Measurements from ENCODE around the gene DCLK1.

Gene DCLK1

DNA sequence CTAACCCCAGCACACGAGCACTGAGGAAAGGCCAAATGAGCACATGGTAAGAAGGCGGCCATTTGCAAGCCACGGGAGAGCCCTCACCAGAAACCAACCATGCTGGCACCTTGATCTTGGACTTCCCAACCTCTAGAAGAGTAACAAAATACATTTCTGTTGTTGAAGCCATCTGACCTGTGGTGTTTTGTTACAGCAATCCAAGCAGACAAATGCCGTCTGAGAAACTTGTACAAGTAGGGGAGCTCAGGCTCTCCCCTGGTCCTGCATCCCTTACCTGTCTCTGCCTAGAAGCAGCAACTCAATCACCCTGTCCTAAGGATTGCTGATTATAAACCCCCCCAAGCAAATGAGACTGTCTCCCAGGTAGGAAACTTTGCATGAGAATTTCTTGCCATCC is 399.7 kb downstream of the DCLK1 start:
- no peak overlapping the region for H3K4ac ChIP-seq (ENCODE audit: low read depth, low read length)
- no peak overlapping the region for H4K91ac ChIP-seq (ENCODE audit: low read depth, low read length)
- no CpG with 5 or more reads among the region's 4 CpGs for WGBS (ENCODE audit: extremely low coverage, insufficient coverage, insufficient read length)

DNA sequence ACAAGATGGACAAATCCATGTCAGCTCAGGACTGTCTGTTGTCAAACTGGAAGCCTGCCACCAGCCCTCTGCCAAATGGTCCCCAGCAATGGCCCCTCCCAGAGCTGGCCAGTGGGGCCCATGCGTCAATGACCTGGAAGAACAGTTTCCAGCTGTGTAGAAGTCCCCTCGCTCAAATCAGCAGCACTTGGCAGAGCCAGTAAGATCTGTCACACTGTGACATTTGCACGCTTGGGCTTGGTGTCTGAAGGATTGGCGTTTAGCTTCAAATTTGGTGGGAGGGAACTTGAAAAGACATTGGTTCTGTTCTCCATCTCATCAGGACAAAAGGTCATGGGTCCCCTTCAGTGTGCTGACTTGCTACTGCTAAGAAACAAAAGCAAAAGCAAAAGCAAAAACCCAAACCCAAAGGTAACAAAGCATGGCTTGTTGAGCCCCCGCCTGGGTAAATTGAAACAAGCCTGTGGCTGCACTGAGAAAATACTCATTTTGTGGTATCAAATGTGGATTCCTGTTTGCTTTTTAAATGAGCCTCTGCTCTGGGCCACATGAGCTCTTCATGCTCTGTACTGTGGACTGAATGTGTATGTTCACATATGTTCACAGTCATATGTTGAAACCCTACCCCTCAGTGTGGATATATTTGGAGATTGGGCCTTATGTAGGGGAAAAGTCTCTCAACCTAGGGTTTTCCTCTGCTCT is 401.1 kb downstream of the DCLK1 start:
- no peak overlapping the region for H3K4me3 ChIP-seq (ENCODE audit: low read depth, low read length)
- no peaks in the 10 kb centered on the region for H3K36me3 ChIP-seq (ENCODE audit: control insufficient read depth in 1 of 2, insufficient read depth in 2 of 2, low read length in 2 of 2)
- no peak overlapping the region for H4K8ac ChIP-seq (ENCODE audit: low read depth, low read length)
- no peak overlapping the region for H2AFZ ChIP-seq (ENCODE audit: insufficient read depth, low read length, poor library complexity)
- no peak overlapping the region for H3K4ac ChIP-seq (ENCODE audit: low read depth, low read length)
- no peaks in the 10 kb centered on the region for H3K9me3 ChIP-seq (ENCODE audit: insufficient read depth, low read depth, low read length)
- H3K27me3 ChIP-seq (ENCODE audit: insufficient read depth, low read length): no peaks in the 10 kb centered on the region
- no peaks in the 10 kb centered on the region for H3K79me1 ChIP-seq (ENCODE audit: low read length)
- H3K79me2 ChIP-seq (ENCODE audit: control insufficient read depth, insufficient read depth, low read length, poor library complexity): no peaks in the 10 kb centered on the region
- no peaks in the 10 kb centered on the region for H3K4me1 ChIP-seq (ENCODE audit: control insufficient read depth in 1 of 2, insufficient read depth in 2 of 2, low read length in 2 of 2)
- H3K4me2 ChIP-seq (ENCODE audit: low read length): no peak overlapping the region
- DNase-seq: no peak
- H3K23ac ChIP-seq (ENCODE audit: low read length): no peak overlapping the region
- WGBS (ENCODE audit: extremely low coverage, insufficient coverage, insufficient read length): no CpG with 5 or more reads among the region's 5 CpGs
- no peak overlapping the region for H4K91ac ChIP-seq (ENCODE audit: low read depth, low read length)
- no peak overlapping the region for H2AK5ac ChIP-seq (ENCODE audit: low read length)
- H2BK12ac ChIP-seq (ENCODE audit: low read length): no peak overlapping the region
- no peak overlapping the region for H3K27ac ChIP-seq (ENCODE audit: low read depth, low read length)
- H3K9ac ChIP-seq (ENCODE audit: low read length): no peak overlapping the region
- H3K14ac ChIP-seq (ENCODE audit: low read length): no peak overlapping the region
- no peak overlapping the region for H3K18ac ChIP-seq (ENCODE audit: low read length)
- H4K12ac ChIP-seq (ENCODE audit: low read depth, low read length): no peak overlapping the region
- no peak overlapping the region for H2BK120ac ChIP-seq (ENCODE audit: insufficient read depth, low read length, poor library complexity)
- no peak overlapping the region for H2BK5ac ChIP-seq (ENCODE audit: low read depth, low read length, poor library complexity)

More for the DNA sequence above, 399.7 kb downstream of the DCLK1 start:
- Histone ChIP-seq H3K4me1 (ENCODE audit: control insufficient read depth in 1 of 2, insufficient read depth in 2 of 2, low read length in 2 of 2) (no peaks in the 10 kb centered on the region), H2BK5ac (ENCODE audit: low read depth, low read length, poor library complexity) (no peak overlapping the region), H3K23ac (ENCODE audit: low read length) (no peak overlapping the region), H2BK12ac (ENCODE audit: low read length) (no peak overlapping the region), H3K4me2 (ENCODE audit: low read length) (no peak overlapping the region), H4K8ac (ENCODE audit: low read depth, low read length) (no peak overlapping the region), H3K27ac (ENCODE audit: low read depth, low read length) (no peak overlapping the region), H2BK120ac (ENCODE audit: insufficient read depth, low read length, poor library complexity) (no peak overlapping the region), H3K9me3 (ENCODE audit: insufficient read depth, low read depth, low read length) (no peaks in the 10 kb centered on the region), H3K9ac (ENCODE audit: low read length) (no peak overlapping the region), H3K79me2 (ENCODE audit: control insufficient read depth, insufficient read depth, low read length, poor library complexity) (no peaks in the 10 kb centered on the region), H3K27me3 (ENCODE audit: insufficient read depth, low read length) (no peaks in the 10 kb centered on the region), H3K14ac (ENCODE audit: low read length) (no peak overlapping the region), H3K18ac (ENCODE audit: low read length) (no peak overlapping the region), H2AK5ac (ENCODE audit: low read length) (no peak overlapping the region), H3K79me1 (ENCODE audit: low read length) (no peaks in the 10 kb centered on the region), H3K4me3 (ENCODE audit: low read depth, low read length) (no peak overlapping the region), H3K36me3 (ENCODE audit: control insufficient read depth in 1 of 2, insufficient read depth in 2 of 2, low read length in 2 of 2) (no peaks in the 10 kb centered on the region), H2AFZ (ENCODE audit: insufficient read depth, low read length, poor library complexity) (no peak overlapping the region), H4K12ac (ENCODE audit: low read depth, low read length) (no peak overlapping the region)
- DNase-seq: no peak

DNA sequence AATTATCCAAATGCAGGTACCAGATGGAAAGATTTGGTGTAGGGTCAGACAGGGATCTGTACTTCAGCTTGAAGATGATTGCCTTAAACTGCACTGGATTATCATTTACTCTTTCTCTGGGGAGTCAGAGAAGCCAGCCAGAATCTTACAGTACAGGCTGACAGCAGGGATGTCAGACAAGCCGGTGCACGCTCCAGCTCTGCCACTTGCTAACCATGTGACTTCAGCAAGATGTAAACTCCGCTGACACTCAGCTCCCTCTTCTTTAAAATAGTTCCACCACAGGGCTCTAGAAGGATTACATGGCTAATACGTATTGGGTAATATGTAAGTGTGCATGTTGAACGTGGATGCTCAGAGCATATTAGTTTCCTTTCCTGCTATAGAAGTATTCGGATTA is 403.3 kb downstream of the DCLK1 start:
- H3K9me3 ChIP-seq (ENCODE audit: insufficient read depth, low read depth, low read length): no peaks in the 10 kb centered on the region
- no peak overlapping the region for H3K14ac ChIP-seq (ENCODE audit: low read length)
- WGBS (ENCODE audit: extremely low coverage, insufficient coverage, insufficient read length): no CpG with 5 or more reads among the region's 6 CpGs
- no peaks in the 10 kb centered on the region for H3K27me3 ChIP-seq (ENCODE audit: insufficient read depth, low read length)
- peaks cover 0 to 3% of the 10 kb centered on the region in 2 experiments for H3K4me1 ChIP-seq (ENCODE audit: control insufficient read depth in 1 of 2, insufficient read depth in 2 of 2, low read length in 2 of 2)
- DNase-seq: no peak
- H3K79me2 ChIP-seq (ENCODE audit: control insufficient read depth, insufficient read depth, low read length, poor library complexity): no peaks in the 10 kb centered on the region
- H3K9ac ChIP-seq (ENCODE audit: low read length): no peak overlapping the region
- no peak overlapping the region for H4K8ac ChIP-seq (ENCODE audit: low read depth, low read length)
- H2BK5ac ChIP-seq (ENCODE audit: low read depth, low read length, poor library complexity): no peak overlapping the region
- no peak overlapping the region for H3K4me2 ChIP-seq (ENCODE audit: low read length)
- no peak overlapping the region for H3K23ac ChIP-seq (ENCODE audit: low read length)
- no peak overlapping the region for H3K27ac ChIP-seq (ENCODE audit: low read depth, low read length)
- no peaks in the 10 kb centered on the region for H3K36me3 ChIP-seq (ENCODE audit: control insufficient read depth in 1 of 2, insufficient read depth in 2 of 2, low read length in 2 of 2)
- no peak overlapping the region for H2AFZ ChIP-seq (ENCODE audit: insufficient read depth, low read length, poor library complexity)
- no peak overlapping the region for H3K4me3 ChIP-seq (ENCODE audit: low read depth, low read length)
- no peak overlapping the region for H3K4ac ChIP-seq (ENCODE audit: low read depth, low read length)
- H4K12ac ChIP-seq (ENCODE audit: low read depth, low read length): no peak overlapping the region
- H4K91ac ChIP-seq (ENCODE audit: low read depth, low read length): no peak overlapping the region
- no peak overlapping the region for H2BK12ac ChIP-seq (ENCODE audit: low read length)
- no peak overlapping the region for H3K18ac ChIP-seq (ENCODE audit: low read length)
- no peak overlapping the region for H2BK120ac ChIP-seq (ENCODE audit: insufficient read depth, low read length, poor library complexity)
- no peaks in the 10 kb centered on the region for H3K79me1 ChIP-seq (ENCODE audit: low read length)
- H2AK5ac ChIP-seq (ENCODE audit: low read length): no peak overlapping the region

DNA sequence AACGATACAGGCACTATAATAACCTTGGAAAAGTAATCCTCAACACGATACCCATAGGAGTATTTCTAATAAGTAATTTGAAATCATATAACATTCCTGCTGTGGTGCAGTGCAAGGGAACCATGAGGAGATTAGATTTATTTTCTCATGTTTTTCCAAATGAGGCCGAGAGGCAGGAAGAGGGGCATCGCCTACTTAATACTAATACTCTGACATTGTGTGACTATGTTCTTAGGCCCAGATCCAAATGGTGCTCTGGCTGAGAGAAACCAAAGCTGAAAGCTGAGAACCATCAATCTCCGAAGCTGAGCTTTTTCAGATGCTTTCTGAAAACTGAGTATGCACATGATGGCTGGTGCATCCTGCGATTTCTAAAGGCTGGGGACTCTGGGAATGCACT is 406.7 kb downstream of the DCLK1 start:
- Histone ChIP-seq H2BK12ac (ENCODE audit: low read length) (no peak overlapping the region), H3K79me2 (ENCODE audit: control insufficient read depth, insufficient read depth, low read length, poor library complexity) (no peaks in the 10 kb centered on the region), H2BK120ac (ENCODE audit: insufficient read depth, low read length, poor library complexity) (no peak overlapping the region), H3K4me2 (ENCODE audit: low read length) (no peak overlapping the region), H2AK5ac (ENCODE audit: low read length) (no peak overlapping the region), H3K4me1 (ENCODE audit: control insufficient read depth in 1 of 2, insufficient read depth in 2 of 2, low read length in 2 of 2) (peaks cover under 1 to 6% of the 10 kb centered on the region in 2 experiments), H3K27me3 (ENCODE audit: insufficient read depth, low read length) (no peaks in the 10 kb centered on the region), H3K79me1 (ENCODE audit: low read length) (no peaks in the 10 kb centered on the region), H4K12ac (ENCODE audit: low read depth, low read length) (no peak overlapping the region), H3K9me3 (ENCODE audit: insufficient read depth, low read depth, low read length) (no peaks in the 10 kb centered on the region), H3K4me3 (ENCODE audit: low read depth, low read length) (no peak overlapping the region), H3K27ac (ENCODE audit: low read depth, low read length) (no peak overlapping the region), H4K8ac (ENCODE audit: low read depth, low read length) (no peak overlapping the region), H3K18ac (ENCODE audit: low read length) (no peak overlapping the region), H3K14ac (ENCODE audit: low read length) (no peak overlapping the region), H2BK5ac (ENCODE audit: low read depth, low read length, poor library complexity) (no peak overlapping the region), H3K23ac (ENCODE audit: low read length) (no peak overlapping the region), H4K91ac (ENCODE audit: low read depth, low read length) (no peak overlapping the region), H3K4ac (ENCODE audit: low read depth, low read length) (no peak overlapping the region), H3K9ac (ENCODE audit: low read length) (no peak overlapping the region), H2AFZ (ENCODE audit: insufficient read depth, low read length, poor library complexity) (no peak overlapping the region), H3K36me3 (ENCODE audit: control insufficient read depth in 1 of 2, insufficient read depth in 2 of 2, low read length in 2 of 2) (no peaks in the 10 kb centered on the region)
- no peak for DNase-seq
- no CpG with 5 or more reads among the region's 6 CpGs for WGBS (ENCODE audit: extremely low coverage, insufficient coverage, insufficient read length)

Data from trophoblast cell (in vitro differentiated cells and primary cell).